ENCODE data around the gene SUMO4.

SUMO4 gene

GRCh38 chr6:149400050-149400449 lies at the start of gene SUMO4:
TSS of gene SUMO4 (plus strand) at chr6:149400262. CDS start at chr6:149400392, 130 bp downstream.
- no peak for DNase-seq

- peak; percentile 67 to 77 for DNase-seq
These were observed 46.1 kb upstream of the SUMO4 start for GRCh38 chr6:149354009-149354408.

GRCh38 chr6:149356081-149356750 lies 43.8 kb upstream of the SUMO4 start:
- no peak for DNase-seq

- DNase-seq = no peak
These were observed 42.1 kb upstream of the SUMO4 start for GRCh38 chr6:149357726-149358538.

- DNase-seq = no peak
These were observed 40.6 kb upstream of the SUMO4 start for GRCh38 chr6:149359440-149359839.

- no peak for DNase-seq
These were observed 39.5 kb upstream of the SUMO4 start for GRCh38 chr6:149360536-149360935.

- no peak for DNase-seq
These were observed 37.8 kb upstream of the SUMO4 start for GRCh38 chr6:149362289-149362688.

- DNase-seq = no peak
These were observed 36.9 kb upstream of the SUMO4 start for GRCh38 chr6:149363154-149363553.

- DNase-seq = no peak
These were observed 35.5 kb upstream of the SUMO4 start for GRCh38 chr6:149364557-149364956.

- DNase-seq = no peak
These were observed 34.9 kb upstream of the SUMO4 start for GRCh38 chr6:149365197-149365596.

GRCh38 chr6:149366267-149366921 lies 33.7 kb upstream of the SUMO4 start:
- no peak for DNase-seq

GRCh38 chr6:149368065-149368464 lies 32.0 kb upstream of the SUMO4 start:
- no peak for DNase-seq

- no peak for DNase-seq
These were observed 28.9 kb upstream of the SUMO4 start for GRCh38 chr6:149371154-149371553.

- no peak for DNase-seq
These were observed 28.0 kb upstream of the SUMO4 start for GRCh38 chr6:149372062-149372461.

GRCh38 chr6:149373511-149373910 lies 26.6 kb upstream of the SUMO4 start:
- no peak for DNase-seq

GRCh38 chr6:149379977-149380376 lies 20.1 kb upstream of the SUMO4 start:
- no peak for DNase-seq

- no peak for DNase-seq
These were observed 19.5 kb upstream of the SUMO4 start for GRCh38 chr6:149380523-149380922.

GRCh38 chr6:149383371-149383770 lies 16.7 kb upstream of the SUMO4 start:
- DNase-seq = no peak

GRCh38 chr6:149384464-149384863 lies 15.6 kb upstream of the SUMO4 start:
- DNase-seq = no peak

GRCh38 chr6:149385998-149386646 lies 13.9 kb upstream of the SUMO4 start:
- DNase-seq = no peak

GRCh38 chr6:149387779-149388512 lies 12.1 kb upstream of the SUMO4 start:
- DNase-seq = no peak

- no peak for DNase-seq
These were observed 10.4 kb upstream of the SUMO4 start for GRCh38 chr6:149389509-149390297.
